SK-N-MC (cell line): ENCODE data around the gene MEIKIN.
"Not testable (repeated sequence)": the region's sequence is repeated elsewhere in the genome, so short reads cannot be mapped to it uniquely, and the experiment has no call there.

Experiments
- EZH2 ChIP-seq: fragments of 200-600 bp; sonication (generic); IDR thresholded peaks from one replicate; pipeline ENCODE4 v1.6.1; 2017; ENCODE audit warnings: antibody characterized with exemption
- POLR2AphosphoS5 ChIP-seq: IDR thresholded peaks from 2 replicates; pipeline ENCODE4 v1.6.1; 2012; ENCODE audit warnings: mild to moderate bottlenecking, low read depth, low read length, borderline replicate concordance

GRCh38 chr5:131902266-131902665, 43.2 kb downstream of the MEIKIN start:
- TF ChIP-seq POLR2AphosphoS5, EZH2: not testable (repeated sequence)
